HUES64 (cell line): ENCODE results near the gene LIG3.
"Not testable (repeated sequence)": the region's sequence is repeated elsewhere in the genome, so short reads cannot be mapped to it uniquely, and the experiment has no call there.

Source experiments
- H3K27ac ChIP-seq: 2 replicates; pipeline ENCODE4 v1.7.0; 2013; ENCODE audit warnings: low read depth, low read length, inconsistent platforms
- H3K27me3 ChIP-seq: 2 replicates; pipeline ENCODE4 v1.6.1; 2013; ENCODE audit warnings: mild to moderate bottlenecking, low read length; ENCODE audit not compliant: insufficient read depth
- H3K36me3 ChIP-seq: 2 replicates; pipeline ENCODE4 v1.6.1; 2013; ENCODE audit warnings: mild to moderate bottlenecking, low read length; ENCODE audit not compliant: insufficient read depth
- H3K4me1 ChIP-seq: 2 replicates; pipeline ENCODE4 v1.6.1; 2013; ENCODE audit warnings: mild to moderate bottlenecking, low read length, moderate library complexity; ENCODE audit not compliant: insufficient read depth
- H3K4me3 ChIP-seq: 2 replicates; pipeline ENCODE4 v1.5.1; 2013; ENCODE audit warnings: mild to moderate bottlenecking, low read length, moderate library complexity
- H3K9ac ChIP-seq: 2 replicates; pipeline ENCODE4 v1.6.1; 2013; ENCODE audit warnings: mild to moderate bottlenecking, low read depth, low read length
- H3K9me3 ChIP-seq: 2 replicates; pipeline ENCODE4 v1.6.1; 2013; ENCODE audit warnings: low read depth, low read length; ENCODE audit not compliant: insufficient read depth
- WGBS: fragments of 150-250, 120-280 bp; methylation state at CpG from one replicate; pipeline ENCODE4 v1.1.7; 2013; ENCODE audit warnings: missing lambda C conversion rate; 5-methylcytosine and 5-hydroxymethylcytosine counted together

The LIG3 gene

GRCh38 chr17:35044181-35044580 lies 63.9 kb downstream of the LIG3 start:
- H3K27me3 ChIP-seq, result no peaks in the 10 kb centered on the region
- WGBS, result 94% methylated on average over 8 of the region's 8 CpGs
- H3K9ac ChIP-seq, result no peak overlapping the region
- no peak overlapping the region for H3K4me3 ChIP-seq
- no peaks in the 10 kb centered on the region for H3K36me3 ChIP-seq
- no peaks in the 10 kb centered on the region for H3K9me3 ChIP-seq
- H3K27ac ChIP-seq, result no peak overlapping the region
- peaks cover 13% of the 10 kb centered on the region; the same call in 1 of the 2 replicates for H3K4me1 ChIP-seq

GRCh38 chr17:35045458-35045979 lies 65.2 kb downstream of the LIG3 start:
- not testable (repeated sequence) for H3K4me3 ChIP-seq, H3K27ac ChIP-seq, H3K27me3 ChIP-seq, H3K36me3 ChIP-seq, H3K9ac ChIP-seq, H3K9me3 ChIP-seq
- peaks cover 13% of the 10 kb centered on the region; the same call in 1 of the 2 replicates for H3K4me1 ChIP-seq
- WGBS, result 98% methylated on average over 11 of the region's 13 CpGs

GRCh38 chr17:35046245-35046644 lies 65.9 kb downstream of the LIG3 start:
- no peaks in the 10 kb centered on the region for H3K36me3 ChIP-seq
- H3K9ac ChIP-seq, result no peak overlapping the region
- H3K9me3 ChIP-seq, result no peaks in the 10 kb centered on the region
- H3K27ac ChIP-seq, result no peak overlapping the region
- 92% methylated on average over 4 of the region's 4 CpGs for WGBS
- H3K4me1 ChIP-seq, result peaks cover 13% of the 10 kb centered on the region; the same call in 1 of the 2 replicates
- no peaks in the 10 kb centered on the region for H3K27me3 ChIP-seq
- no peak overlapping the region for H3K4me3 ChIP-seq

GRCh38 chr17:35046740-35047283 lies 66.5 kb downstream of the LIG3 start:
- Histone ChIP-seq H3K27ac (no peak overlapping the region), H3K9me3 (no peaks in the 10 kb centered on the region), H3K36me3 (no peaks in the 10 kb centered on the region), H3K9ac (no peak overlapping the region), H3K4me1 (peaks cover 19% of the 10 kb centered on the region; the same call in 1 of the 2 replicates), H3K4me3 (no peak overlapping the region), H3K27me3 (no peaks in the 10 kb centered on the region)
- WGBS, result 86% methylated on average over 5 of the region's 5 CpGs

GRCh38 chr17:35048685-35049379 lies 68.5 kb downstream of the LIG3 start:
- Histone ChIP-seq H3K9me3 (no peaks in the 10 kb centered on the region), H3K27ac (no peak overlapping the region), H3K4me1 (peaks cover 36% of the 10 kb centered on the region), H3K36me3 (no peaks in the 10 kb centered on the region), H3K27me3 (no peaks in the 10 kb centered on the region), H3K4me3 (no peak overlapping the region), H3K9ac (no peak overlapping the region)
- 97% methylated on average over 3 of the region's 3 CpGs for WGBS

GRCh38 chr17:35050170-35050569 lies 69.9 kb downstream of the LIG3 start:
- H3K9ac ChIP-seq, result no peak overlapping the region
- no peaks in the 10 kb centered on the region for H3K9me3 ChIP-seq
- H3K4me1 ChIP-seq, result peaks cover 36% of the 10 kb centered on the region
- H3K36me3 ChIP-seq, result no peaks in the 10 kb centered on the region
- WGBS, result 100% methylated on average over 2 of the region's 2 CpGs
- H3K27ac ChIP-seq, result no peak overlapping the region
- no peaks in the 10 kb centered on the region for H3K27me3 ChIP-seq
- no peak overlapping the region for H3K4me3 ChIP-seq

GRCh38 chr17:35051183-35051578 lies 70.9 kb downstream of the LIG3 start:
- 83% methylated on average over 2 of the region's 2 CpGs for WGBS
- Histone ChIP-seq H3K27ac (no peak overlapping the region), H3K36me3 (no peaks in the 10 kb centered on the region), H3K4me1 (peaks cover 41% of the 10 kb centered on the region), H3K9ac (no peak overlapping the region), H3K9me3 (no peaks in the 10 kb centered on the region), H3K27me3 (no peaks in the 10 kb centered on the region), H3K4me3 (no peak overlapping the region)

- Histone ChIP-seq H3K36me3 (no peaks in the 10 kb centered on the region), H3K27me3 (no peaks in the 10 kb centered on the region), H3K4me1 (peaks cover 40% of the 10 kb centered on the region), H3K9me3 (no peaks in the 10 kb centered on the region), H3K9ac (no peak overlapping the region), H3K4me3 (no peak overlapping the region), H3K27ac (no peak overlapping the region)
- WGBS, result 92% methylated on average over 5 of the region's 6 CpGs
Observed at GRCh38 chr17:35051579-35052240, 71.4 kb downstream of the LIG3 start.

- Histone ChIP-seq H3K9me3 (no peaks in the 10 kb centered on the region), H3K4me3 (no peak overlapping the region), H3K9ac (no peak overlapping the region), H3K27me3 (no peaks in the 10 kb centered on the region), H3K4me1 (peaks cover 35% of the 10 kb centered on the region), H3K27ac (no peak overlapping the region), H3K36me3 (no peaks in the 10 kb centered on the region)
Observed at GRCh38 chr17:35052241-35052610, 71.9 kb downstream of the LIG3 start.

- no peaks in the 10 kb centered on the region for H3K36me3 ChIP-seq
- H3K4me3 ChIP-seq, result no peak overlapping the region
- H3K27ac ChIP-seq, result no peak overlapping the region
- no peak overlapping the region for H3K9ac ChIP-seq
- H3K27me3 ChIP-seq, result no peaks in the 10 kb centered on the region
- H3K4me1 ChIP-seq, result peaks cover 32% of the 10 kb centered on the region
- H3K9me3 ChIP-seq, result no peaks in the 10 kb centered on the region
Observed at GRCh38 chr17:35052780-35053179, 72.5 kb downstream of the LIG3 start.

GRCh38 chr17:35053204-35053603 lies 72.9 kb downstream of the LIG3 start:
- H3K4me3 ChIP-seq, result no peak overlapping the region
- H3K9ac ChIP-seq, result no peak overlapping the region
- peaks cover 32% of the 10 kb centered on the region for H3K4me1 ChIP-seq
- no peaks in the 10 kb centered on the region for H3K9me3 ChIP-seq
- H3K36me3 ChIP-seq, result no peaks in the 10 kb centered on the region
- no peak overlapping the region for H3K27ac ChIP-seq
- H3K27me3 ChIP-seq, result no peaks in the 10 kb centered on the region
- WGBS, result 100% methylated on average over 1 of the region's 1 CpG
